GM12878 (cell line): ENCODE measurements around the gene TCOF1.

Experiments used
- CTCF ChIP-seq, 3 experiments: IDR thresholded peaks in 2 of 3; conservative IDR thresholded peaks in 1 of 3; 2 replicates each; pipeline ENCODE4 v1.5.1; 2011; ENCODE audit warnings: low read depth in 3 of 3, low read length in 3 of 3, mild to moderate bottlenecking in 3 of 3, control low read depth in 2 of 3, moderate library complexity in 2 of 3, inconsistent platforms in 1 of 3, mixed read lengths in 1 of 3; ENCODE audit not compliant: control insufficient read depth in 2 of 3, insufficient read depth in 1 of 3; ENCODE audit errors: extremely low read depth in 1 of 3
- EP300 ChIP-seq, 2 experiments: fragments of 150-350 bp in 1 of 2; IDR thresholded peaks; 2 replicates each; pipeline ENCODE4 v1.6.1; 2011 to 2012; ENCODE audit warnings: low read depth in 2 of 2, low read length in 2 of 2, borderline replicate concordance in 1 of 2, improper control_type of control experiment in 1 of 2, inconsistent platforms in 1 of 2; ENCODE audit not compliant: control insufficient read depth in 1 of 2
- EZH2 ChIP-seq: IDR thresholded peaks from 2 replicates; pipeline ENCODE4 v1.6.1; 2012; ENCODE audit warnings: low read depth, mild to moderate bottlenecking, control low read depth, inconsistent platforms, low read length, borderline replicate concordance; ENCODE audit not compliant: control insufficient read depth
- JUND ChIP-seq: IDR thresholded peaks from 2 replicates; pipeline ENCODE4 v1.6.1; 2012; ENCODE audit warnings: low read depth, mild to moderate bottlenecking, low read length, improper control_type of control experiment, moderate library complexity
- NRF1 ChIP-seq: conservative IDR thresholded peaks from 2 replicates; pipeline ENCODE4 v1.6.1; 2011; ENCODE audit warnings: mild to moderate bottlenecking, low read depth, low read length, improper control_type of control experiment
- POLR2A ChIP-seq: IDR thresholded peaks from 2 replicates; pipeline ENCODE4 v1.6.1; 2011; ENCODE audit warnings: low read depth, mild to moderate bottlenecking, low read length
- SP1 ChIP-seq: IDR thresholded peaks from one replicate; pipeline ENCODE4 v1.6.1; 2011; ENCODE audit warnings: low read depth, low read length

DNA sequence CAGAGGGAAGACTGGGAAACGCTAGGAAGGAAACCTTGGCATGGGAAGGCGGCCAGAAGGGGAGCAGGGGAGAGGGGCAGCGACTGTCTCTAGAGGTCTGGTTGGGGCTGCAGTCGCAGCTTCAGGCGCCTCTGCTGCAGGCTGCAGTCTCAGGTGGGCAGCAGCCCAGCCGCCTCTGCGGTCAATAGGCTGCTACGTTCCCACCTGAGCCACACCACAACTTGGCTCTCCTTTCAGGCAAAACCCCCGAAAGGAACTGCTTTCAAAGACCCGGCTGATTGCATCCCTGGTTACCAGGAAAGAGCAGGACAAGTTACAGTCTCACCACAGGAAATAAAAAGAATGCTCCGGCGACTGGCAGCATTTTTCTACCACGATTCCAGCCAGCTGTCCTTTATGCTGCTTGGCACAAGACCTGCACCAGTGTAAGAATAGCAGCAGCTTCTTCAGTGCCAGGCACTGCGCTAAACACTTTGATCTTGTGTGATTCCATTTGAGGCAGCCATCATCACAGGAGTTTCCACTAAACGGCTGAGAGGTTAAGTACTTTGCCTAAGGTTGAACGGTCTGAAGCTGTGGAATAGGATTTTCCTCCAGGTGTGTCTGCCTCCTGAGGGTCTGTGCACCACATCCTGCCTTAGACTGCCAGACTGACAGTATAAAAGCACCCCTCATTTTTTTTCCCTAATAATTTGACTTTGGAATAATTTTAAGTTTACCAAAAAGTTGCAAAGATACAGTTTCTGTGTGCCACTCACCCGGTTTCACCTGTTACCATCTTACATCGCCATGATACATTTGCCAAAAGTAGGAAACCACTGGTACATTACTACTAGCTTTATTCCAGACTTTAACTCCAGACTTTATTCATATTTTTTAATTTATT, 84.6 kb downstream of the TCOF1 start:
- no peak for TF ChIP-seq EZH2
- TF ChIP-seq EP300 (IDR thresholded peaks at IDR 0.05; ENCODE audit: borderline replicate concordance in 1 of 2, control insufficient read depth in 1 of 2, low read depth in 2 of 2, low read length in 2 of 2) = no peak
- TF ChIP-seq JUND = no peak
- TF ChIP-seq CTCF (IDR thresholded peaks at IDR 0.05 in 2 of 3, conservative IDR thresholded peaks at IDR 0.05 in 1 of 3; ENCODE audit: control insufficient read depth in 2 of 3, extremely low read depth in 1 of 3, insufficient read depth in 1 of 3, low read depth in 3 of 3, low read length in 3 of 3) = no peak
- TF ChIP-seq POLR2A = no peak
- TF ChIP-seq NRF1 = no peak
- no peak for TF ChIP-seq SP1
